Prostate gland (tissue), 2 donors: ENCODE results near the gene RNF39.

ENCODE experiments used
- CTCF ChIP-seq, 4 experiments: fragments of 200-600 bp in 2 of 4; fragments of 450-650 bp in 2 of 4; sonication (generic) in 2 of 4; IDR thresholded peaks; 1 replicate in 3 of 4; 2 replicates in 1 of 4; pipeline ENCODE4 v1.5.1; 2016 to 2019; ENCODE audit warnings: antibody characterized with exemption in 4 of 4, mild to moderate bottlenecking in 2 of 4, moderate library complexity in 2 of 4
- POLR2AphosphoS5 ChIP-seq: sonication (generic); formaldehyde crosslinking; IDR thresholded peaks from one replicate; pipeline ENCODE4 v1.6.1; 2017; ENCODE audit warnings: antibody characterized with exemption

- TF ChIP-seq CTCF (IDR thresholded peaks at IDR 0.05) = no peak
- no peak for TF ChIP-seq POLR2AphosphoS5
These were observed 32.7 kb downstream of the RNF39 start for GRCh38 chr6:30042914-30043313.
